NCI-H1092 treated with DMSO at 0.1 percent for 48 hours (cell line): ENCODE data around the gene RRAD.

ENCODE experiments used
- DNase-seq: peaks from one replicate; lab custom pipeline; 2025; lab: John Stamatoyannopoulos, UW

Gene RRAD

GRCh38 chr16:66934138-66934838 lies 9.0 kb upstream of the RRAD start, which contains the start of gene CIAO2B:
Gene CIAO2B (minus strand): TSS chr16:66934402. CDS start chr16:66934364, 38 bp downstream.
- peak; percentile 79 for DNase-seq

GRCh38 chr16:66933776-66934137 lies 8.4 kb upstream of the RRAD start:
- DNase-seq, result no peak

- DNase-seq, result no peak
Measured at GRCh38 chr16:66932076-66932475, 6.7 kb upstream of the RRAD start.

GRCh38 chr16:66931665-66932064 lies 6.3 kb upstream of the RRAD start:
- no peak for DNase-seq

DNA sequence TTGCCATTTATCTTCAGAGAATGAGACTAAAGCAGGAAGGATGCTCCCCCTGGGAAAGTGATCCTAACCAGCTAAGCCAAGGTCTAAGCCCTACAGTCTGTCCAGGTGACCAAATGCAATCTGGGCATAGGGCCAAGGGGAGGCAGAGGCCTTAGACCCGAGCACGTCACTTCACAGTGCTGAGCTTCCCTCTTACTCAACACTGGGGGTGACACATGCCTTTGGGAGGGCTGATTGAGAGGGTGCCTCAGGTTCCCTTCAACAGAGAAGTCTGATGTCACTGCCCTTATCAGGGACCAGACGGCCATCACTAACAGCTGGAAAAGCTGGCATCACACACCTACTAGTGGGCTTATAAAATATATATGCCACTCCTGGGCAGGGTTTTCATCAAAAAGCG lies 4.9 kb upstream of the RRAD start:
- DNase-seq, result no peak

DNA sequence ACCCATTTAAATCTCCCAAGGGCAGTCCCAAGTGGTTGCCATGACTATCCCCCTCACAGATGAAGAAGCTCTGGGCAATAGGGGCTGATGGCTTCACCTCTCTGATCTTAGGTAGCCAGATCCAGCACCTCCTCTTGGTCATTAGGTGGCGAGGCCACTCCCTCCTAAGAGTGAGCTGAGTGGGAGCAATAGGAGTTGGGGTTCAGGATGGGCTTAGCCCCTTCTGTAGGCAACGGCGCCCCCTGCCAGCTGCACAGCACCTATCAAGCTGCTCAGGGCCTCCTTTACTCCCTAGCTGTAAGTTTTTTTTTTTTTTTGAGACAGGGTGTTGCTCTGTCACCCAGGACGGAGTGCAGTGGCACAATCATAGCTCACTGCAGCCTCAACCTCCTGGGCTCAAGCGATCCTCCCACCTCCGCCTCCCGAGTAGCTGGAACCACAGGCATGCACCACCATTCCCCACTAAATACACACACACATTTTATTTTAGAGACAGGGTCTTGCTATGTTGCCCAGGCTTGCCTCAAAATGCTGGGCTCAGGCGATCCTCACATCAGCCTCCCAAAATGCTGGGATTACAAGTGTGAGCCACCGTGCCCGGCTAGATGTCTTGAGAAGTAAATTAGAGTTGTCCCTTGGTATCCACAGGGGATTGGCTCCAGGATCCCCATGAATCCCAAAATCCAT lies 3.5 kb upstream of the RRAD start:
- no peak for DNase-seq

- no peak for DNase-seq
Measured at GRCh38 chr16:66927918-66928649, 2.7 kb upstream of the RRAD start.

GRCh38 chr16:66926961-66927436 lies 1.7 kb upstream of the RRAD start:
- DNase-seq, result no peak

GRCh38 chr16:66926171-66926947 lies 1.0 kb upstream of the RRAD start:
- DNase-seq, result no peak

- DNase-seq, result no peak
Measured at GRCh38 chr16:66924527-66925321, 611 bp downstream of the RRAD start.

- DNase-seq, result no peak
Measured at GRCh38 chr16:66923866-66924265, 1.5 kb downstream of the RRAD start.

DNA sequence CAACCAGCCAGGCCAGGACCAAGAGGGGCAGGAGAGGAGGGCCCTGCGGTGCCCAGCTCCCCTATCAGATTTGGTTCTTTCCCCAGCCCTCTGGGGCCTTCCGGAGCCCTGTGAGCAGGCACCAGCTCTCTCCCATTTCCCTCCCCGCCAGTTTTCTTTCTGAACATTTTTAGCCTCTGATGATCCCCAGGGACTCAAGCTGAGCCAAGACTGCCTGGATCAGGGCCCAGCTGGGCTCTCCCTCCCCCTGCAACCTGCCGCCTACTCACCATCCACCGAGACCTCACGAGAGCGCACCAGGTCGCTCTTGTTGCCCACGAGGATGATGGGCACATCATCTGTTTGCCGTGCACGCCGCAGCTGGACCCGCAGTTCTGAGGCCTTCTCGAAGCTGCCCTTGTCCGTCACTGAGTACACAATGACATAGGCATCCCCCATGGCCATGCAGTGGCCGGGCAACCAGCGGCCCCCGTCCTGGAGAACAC lies 2.0 kb downstream of the RRAD start:
- DNase-seq, result peak; percentile 87

GRCh38 chr16:66921729-66922450 lies 3.4 kb downstream of the RRAD start:
- no peak for DNase-seq

- no peak for DNase-seq
Measured at GRCh38 chr16:66920924-66921680, 4.2 kb downstream of the RRAD start.

DNA sequence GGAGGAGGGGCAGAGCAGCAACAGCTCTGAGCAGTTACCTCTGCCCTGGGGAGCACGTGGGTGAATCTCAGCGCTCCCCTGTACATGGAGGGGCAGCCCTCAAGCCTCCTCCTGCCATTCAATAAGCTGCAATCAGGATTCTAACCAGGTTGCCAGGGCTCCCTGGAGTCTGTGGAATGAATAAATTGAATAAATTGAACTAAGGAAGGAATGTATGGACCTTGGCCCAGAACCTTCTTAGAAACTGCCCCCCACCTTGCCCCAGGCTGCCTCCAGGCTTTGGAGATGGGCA lies 5.1 kb downstream of the RRAD start:
- DNase-seq, result no peak

DNA sequence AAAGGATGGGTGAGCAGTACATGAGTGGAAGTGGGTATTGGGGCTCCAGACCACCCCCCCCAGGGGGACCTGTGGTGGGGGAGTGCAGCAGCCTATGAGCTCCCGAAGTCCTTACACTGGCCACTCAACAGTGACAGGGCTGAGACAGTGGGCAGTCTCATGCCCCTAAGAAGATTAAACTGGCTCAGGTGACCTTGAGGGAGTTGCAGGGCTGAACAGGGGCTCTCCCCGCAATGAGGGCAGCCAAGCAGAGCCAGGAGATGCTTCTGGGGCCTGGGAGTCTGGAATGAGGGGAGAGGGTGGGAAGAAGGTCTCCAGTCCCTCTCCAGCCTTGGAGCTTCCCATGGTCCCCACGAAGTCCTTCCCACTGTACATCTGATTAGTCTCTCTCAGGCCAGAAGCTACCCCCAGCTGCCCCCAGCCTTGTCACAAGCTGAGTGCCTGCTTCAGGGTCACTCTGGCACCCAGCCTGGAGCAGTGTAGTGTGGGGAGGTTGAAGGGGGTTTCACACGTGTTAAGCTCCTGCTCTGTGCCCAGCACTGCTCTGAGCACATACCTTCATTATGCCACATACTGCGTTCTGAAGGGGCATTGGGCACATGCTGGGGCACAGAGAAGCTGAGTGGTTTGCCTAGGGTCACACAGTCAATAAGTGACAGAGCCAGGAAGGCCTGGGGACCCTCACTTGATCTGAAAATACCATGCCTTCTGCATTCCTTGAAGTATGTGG lies 5.6 kb downstream of the RRAD start:
- no peak for DNase-seq

DNA sequence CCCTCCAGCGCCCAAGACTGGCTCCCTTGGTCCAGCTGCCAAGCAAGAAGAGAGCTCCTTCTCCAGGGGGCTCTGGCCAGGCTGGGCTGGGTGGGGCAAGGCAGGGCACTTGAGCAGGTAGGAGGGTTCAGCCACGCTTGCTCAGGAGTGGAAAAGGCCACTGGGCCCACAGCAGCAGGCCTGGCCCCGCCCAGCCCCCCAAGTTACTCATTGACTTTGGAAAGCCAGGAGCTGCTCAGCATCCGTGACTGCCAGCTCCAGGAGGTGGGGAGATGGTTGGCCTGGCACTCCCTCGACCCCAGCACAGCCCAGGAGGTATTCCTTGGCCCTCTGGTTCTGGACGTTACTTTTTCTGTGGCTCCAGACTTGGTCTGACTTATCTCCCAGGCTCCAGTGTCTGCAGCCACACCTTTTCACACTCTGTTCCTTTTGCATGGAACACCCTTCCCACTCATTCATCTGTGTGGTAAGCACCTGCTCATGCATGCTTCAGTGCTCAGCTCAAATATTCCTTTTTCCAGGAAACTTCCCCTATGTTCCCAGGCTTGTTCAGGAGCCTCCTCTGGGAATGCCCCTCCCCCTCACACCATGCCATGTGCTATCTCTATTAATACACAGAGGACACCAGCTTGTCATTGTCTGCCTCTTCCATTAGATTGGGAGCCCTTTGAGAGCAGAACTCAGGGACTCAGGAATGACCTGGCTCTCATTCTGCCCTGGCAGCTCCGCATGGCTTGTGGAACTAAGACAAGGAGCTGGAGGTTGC lies 6.3 kb downstream of the RRAD start, which contains the start of gene CDH16:
TSS of gene CDH16 (minus strand) at position 83 of the 766 bp plus-strand sequence. CDS start 820 bp downstream, outside the sequence.
- no peak for DNase-seq

GRCh38 chr16:66918355-66918754 lies 7.0 kb downstream of the RRAD start:
- no peak for DNase-seq
